HG02588 (cell line): ENCODE data around the gene SPANXA2.
"Not testable (repeated sequence)": the region's sequence is repeated elsewhere in the genome, so short reads cannot be mapped to it uniquely, and the experiment has no call there.

ENCODE experiments used
- ATAC-seq: cut with Tn5 transposase; IDR thresholded peaks from one replicate; pipeline ENCODE4 v1.9.1; 2021; ENCODE audit warnings: mild to moderate bottlenecking, moderate library complexity; ENCODE audit not compliant: unreplicated experiment

Gene SPANXA2

GRCh38 chrX:141589408-141589807 lies at the start of gene SPANXA2:
Gene SPANXA2 (plus strand): TSS chrX:141589708. CDS start chrX:141589768, 60 bp downstream.
- not testable (repeated sequence) for ATAC-seq

GRCh38 chrX:141542551-141542950 lies 47.0 kb upstream of the SPANXA2 start:
- ATAC-seq, result not testable (repeated sequence)

- ATAC-seq, result not testable (repeated sequence)
Measured at GRCh38 chrX:141584638-141585037, 4.9 kb upstream of the SPANXA2 start, which contains the start of gene SPANXA1. Gene SPANXA1 (minus strand): TSS chrX:141584738. CDS start chrX:141584678, 60 bp downstream.

GRCh38 chrX:141609111-141609510 lies 19.6 kb downstream of the SPANXA2 start:
- ATAC-seq, result no peak

GRCh38 chrX:141619336-141619735 lies 29.8 kb downstream of the SPANXA2 start:
- ATAC-seq, result no peak

- no peak for ATAC-seq
Measured at GRCh38 chrX:141632124-141632523, 42.6 kb downstream of the SPANXA2 start.

GRCh38 chrX:141638550-141638949 lies 49.0 kb downstream of the SPANXA2 start:
- ATAC-seq, result no peak
